Body of pancreas (tissue), 4 donors: ENCODE measurements around the gene ZNF562.
"Not testable (repeated sequence)": the region's sequence is repeated elsewhere in the genome, so short reads cannot be mapped to it uniquely, and the experiment has no call there.

Experiments
- CTCF ChIP-seq, 7 experiments: fragments of 450-650 bp in 4 of 7; fragments of 200-600 bp in 3 of 7; sonication (generic) in 3 of 7; IDR thresholded peaks; one replicate each; pipeline ENCODE4 v1.5.1; 2016 to 2019; ENCODE audit warnings: antibody characterized with exemption in 7 of 7
- POLR2A ChIP-seq, 3 donors: fragments of 450-650 bp; IDR thresholded peaks; one replicate each; pipeline ENCODE4 v1.6.1; 2016; ENCODE audit warnings: antibody characterized with exemption in 3 of 3, mild to moderate bottlenecking in 2 of 3

- not testable (repeated sequence) for TF ChIP-seq CTCF, POLR2A (IDR thresholded peaks at IDR 0.05)
Measured at GRCh38 chr19:9651464-9651863, 23.4 kb downstream of the ZNF562 start.
